ENCODE measurements around the gene CACNG5.

The CACNG5 gene

DNA sequence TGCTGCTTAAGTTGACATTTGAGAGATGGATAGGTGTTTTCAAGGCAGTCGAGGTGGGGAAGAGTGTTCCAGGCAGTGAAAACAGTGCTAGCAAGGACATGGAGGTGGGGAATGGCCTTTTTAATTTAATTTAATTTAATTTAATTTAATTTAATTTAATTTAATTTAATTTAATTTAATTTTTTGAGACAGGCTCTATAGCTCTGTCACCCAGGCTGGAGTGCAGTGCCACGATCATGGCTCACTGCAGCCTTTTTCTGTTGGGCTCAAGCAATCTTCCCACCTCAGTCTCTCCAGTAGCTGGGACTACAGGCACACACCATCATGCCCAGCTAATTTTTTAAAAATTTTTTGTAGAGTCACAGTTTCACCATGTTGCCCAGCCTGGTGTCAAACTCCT lies 97.4 kb downstream of the CACNG5 start:
- DNase-seq (ENCODE audit: low spot score), result no peak
- TF ChIP-seq, protein P1, sequence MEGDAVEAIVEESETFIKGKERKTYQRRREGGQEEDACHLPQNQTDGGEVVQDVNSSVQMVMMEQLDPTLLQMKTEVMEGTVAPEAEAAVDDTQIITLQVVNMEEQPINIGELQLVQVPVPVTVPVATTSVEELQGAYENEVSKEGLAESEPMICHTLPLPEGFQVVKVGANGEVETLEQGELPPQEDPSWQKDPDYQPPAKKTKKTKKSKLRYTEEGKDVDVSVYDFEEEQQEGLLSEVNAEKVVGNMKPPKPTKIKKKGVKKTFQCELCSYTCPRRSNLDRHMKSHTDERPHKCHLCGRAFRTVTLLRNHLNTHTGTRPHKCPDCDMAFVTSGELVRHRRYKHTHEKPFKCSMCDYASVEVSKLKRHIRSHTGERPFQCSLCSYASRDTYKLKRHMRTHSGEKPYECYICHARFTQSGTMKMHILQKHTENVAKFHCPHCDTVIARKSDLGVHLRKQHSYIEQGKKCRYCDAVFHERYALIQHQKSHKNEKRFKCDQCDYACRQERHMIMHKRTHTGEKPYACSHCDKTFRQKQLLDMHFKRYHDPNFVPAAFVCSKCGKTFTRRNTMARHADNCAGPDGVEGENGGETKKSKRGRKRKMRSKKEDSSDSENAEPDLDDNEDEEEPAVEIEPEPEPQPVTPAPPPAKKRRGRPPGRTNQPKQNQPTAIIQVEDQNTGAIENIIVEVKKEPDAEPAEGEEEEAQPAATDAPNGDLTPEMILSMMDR (IDR thresholded peaks at IDR 0.05; ENCODE audit: extremely low read depth, insufficient read depth, missing control alignments), result no peak
- in situ Hi-C loops (cut with MboI; ENCODE audit: low pct_unique_long_range_greater_than_20kb, low sequenced_read_pairs, unreplicated experiment), result no loop called here

DNA sequence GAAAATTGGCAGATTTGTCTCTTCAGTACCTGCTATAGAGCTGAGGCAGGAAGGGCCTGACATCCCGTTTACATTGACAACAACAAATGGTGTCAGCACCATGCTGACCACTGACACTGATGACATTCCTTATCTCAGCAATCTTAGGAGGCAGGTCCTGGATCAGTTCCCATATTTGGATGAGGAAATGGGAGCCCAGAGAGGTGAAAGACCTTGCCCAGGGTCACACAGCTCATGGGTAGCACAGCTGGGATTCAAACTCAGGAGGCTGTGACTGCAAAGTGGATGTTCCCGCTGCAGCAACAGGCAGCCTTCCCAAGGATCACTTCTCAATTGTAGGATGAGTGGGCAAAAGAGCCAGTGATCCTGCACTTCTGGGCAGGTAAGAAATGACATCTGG lies 99.1 kb downstream of the CACNG5 start:
- in situ Hi-C loops (cut with MboI; ENCODE audit: low pct_unique_long_range_greater_than_20kb, low sequenced_read_pairs, unreplicated experiment), result no loop called here
- TF ChIP-seq, protein P1 (IDR thresholded peaks at IDR 0.05; ENCODE audit: extremely low read depth, insufficient read depth, missing control alignments), result no peak
- no peak for DNase-seq (ENCODE audit: low spot score)

Data from GM13977 (cell line).